Activated CD8-positive, alpha-beta memory T cell treated with anti-CD3 and anti-CD28 coated beads, Interleukin-2, amount 10 ng/mL, durations not matched to agents 7 days and 5 days (primary cell): ENCODE data around the gene CNTN1. TPM values are rescaled to one million over a fixed set of nuclear protein-coding genes. Genes with fewer than 3 reads are reported as not detected.

ENCODE experiments used
- ATAC-seq: fragments of 150-1000 bp; cut with Tn5 transposase; one replicate; pipeline ENCODE4 v1.10.0; 2021; ENCODE audit warnings: moderate library complexity
- CTCF ChIA-PET: fragments of 350-600 bp; sonication (Branson Sonifier 250); formaldehyde crosslinking; loops from one replicate; lab custom pipeline; 2021; ENCODE audit warnings: antibody characterized with exemption; lab: Charles Lee
- DNase-seq: peaks from one replicate; pipeline ENCODE4 v3.0.0-alpha.2; 2020
- H3K27ac Mint-ChIP-seq: one replicate; pipeline ENCODE4 v1.8.0; 2021; ENCODE audit warnings: mild to moderate bottlenecking, mixed read lengths
- H3K27me3 Mint-ChIP-seq: one replicate; pipeline ENCODE4 v1.8.0; 2021; ENCODE audit warnings: mixed read lengths
- H3K36me3 Mint-ChIP-seq: one replicate; pipeline ENCODE4 v1.8.0; 2021; ENCODE audit warnings: mild to moderate bottlenecking, mixed read lengths
- H3K4me1 Mint-ChIP-seq: one replicate; pipeline ENCODE4 v1.8.0; 2021; ENCODE audit warnings: mixed read lengths
- H3K4me3 Mint-ChIP-seq: one replicate; pipeline ENCODE4 v1.8.0; 2021; ENCODE audit warnings: mild to moderate bottlenecking, moderate library complexity, mixed read lengths
- H3K9me3 Mint-ChIP-seq: one replicate; pipeline ENCODE4 v1.8.0; 2022; ENCODE audit warnings: low read depth, mixed read lengths
- total RNA-seq, 2 experiments: library from RNA; stranded (reverse); gene quantifications; one replicate each; pipeline ENCODE4 v1.2.3, GENCODE V29; 2021

The CNTN1 gene
- total RNA-seq, 2 experiments from 2014 or later, result not detected

DNA sequence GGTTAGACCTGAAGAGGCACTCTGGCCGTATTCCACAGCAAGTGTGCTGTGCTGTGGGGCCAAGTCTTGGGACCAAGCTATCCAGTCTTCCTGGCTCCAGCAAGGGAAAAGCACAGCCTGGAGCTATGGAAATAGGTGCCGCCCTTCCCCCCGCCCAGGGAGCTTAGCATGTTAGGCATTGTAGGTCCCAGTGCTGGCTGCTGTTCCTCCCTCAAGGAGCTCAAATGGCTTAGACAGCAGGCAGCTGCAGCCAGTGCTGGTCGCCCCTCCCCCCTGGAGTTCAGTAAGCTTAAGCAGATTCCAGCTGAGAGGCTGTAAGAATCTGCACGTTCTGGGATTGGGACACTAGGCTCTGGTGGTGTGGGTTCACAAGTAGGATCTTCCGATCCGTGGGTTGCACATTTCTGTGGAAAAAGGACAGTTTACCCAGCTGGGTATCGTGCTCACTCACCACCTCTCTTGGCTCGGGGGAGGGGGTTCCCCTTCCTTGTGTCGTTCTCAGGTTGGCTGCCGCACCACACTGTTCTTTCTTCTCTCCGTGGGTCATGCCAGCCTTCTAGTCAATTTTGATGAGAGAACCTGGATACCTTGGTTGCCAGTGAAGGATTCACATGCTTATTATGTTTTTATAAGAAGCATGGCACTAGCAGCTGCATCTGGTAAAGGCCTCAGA is 127.3 kb downstream of the CNTN1 start:
- Mint-ChIP-seq H3K36me3 (no peaks in the 10 kb centered on the region), H3K4me3 (no peak overlapping the region), H3K27ac (no peak overlapping the region), H3K27me3 (no peaks in the 10 kb centered on the region), H3K4me1 (no peaks in the 10 kb centered on the region), H3K9me3 (peaks cover 9% of the 10 kb centered on the region)
- CTCF ChIA-PET, result no interaction called here
- ATAC-seq, result no peak
- DNase-seq, result no peak

GRCh38 chr12:40820794-40821484 is 128.7 kb downstream of the CNTN1 start:
- DNase-seq, result no peak
- no peak overlapping the region for H3K4me3 Mint-ChIP-seq
- peaks cover 9% of the 10 kb centered on the region for H3K9me3 Mint-ChIP-seq
- H3K36me3 Mint-ChIP-seq, result no peaks in the 10 kb centered on the region
- no peak overlapping the region for H3K27ac Mint-ChIP-seq
- H3K4me1 Mint-ChIP-seq, result no peaks in the 10 kb centered on the region
- ATAC-seq, result no peak
- no peaks in the 10 kb centered on the region for H3K27me3 Mint-ChIP-seq
- CTCF ChIA-PET, result no interaction called here

DNA sequence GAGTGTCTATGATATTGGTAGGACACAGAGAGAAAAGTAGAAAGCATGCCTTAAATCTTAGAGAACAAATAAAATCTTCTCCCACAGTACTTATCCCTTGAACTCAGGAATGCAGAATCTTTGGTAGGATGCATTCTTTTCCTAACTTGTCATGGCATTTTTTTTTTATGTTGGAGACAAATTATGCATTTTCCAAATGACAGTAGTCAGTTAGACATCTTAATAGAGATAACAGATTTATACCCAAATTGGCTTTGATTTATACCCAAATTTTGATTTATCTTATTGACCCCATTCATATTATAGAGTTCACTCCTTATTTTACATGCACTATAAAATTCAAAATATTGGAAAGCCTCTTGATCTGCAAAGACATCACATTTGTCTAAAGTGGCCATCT is 132.9 kb downstream of the CNTN1 start:
- H3K4me3 Mint-ChIP-seq, result no peak overlapping the region
- H3K27ac Mint-ChIP-seq, result no peak overlapping the region
- H3K27me3 Mint-ChIP-seq, result no peaks in the 10 kb centered on the region
- no peak for ATAC-seq
- CTCF ChIA-PET, result no interaction called here
- H3K36me3 Mint-ChIP-seq, result no peaks in the 10 kb centered on the region
- no peaks in the 10 kb centered on the region for H3K4me1 Mint-ChIP-seq
- H3K9me3 Mint-ChIP-seq, result peaks cover 6% of the 10 kb centered on the region
- DNase-seq, result no peak

DNA sequence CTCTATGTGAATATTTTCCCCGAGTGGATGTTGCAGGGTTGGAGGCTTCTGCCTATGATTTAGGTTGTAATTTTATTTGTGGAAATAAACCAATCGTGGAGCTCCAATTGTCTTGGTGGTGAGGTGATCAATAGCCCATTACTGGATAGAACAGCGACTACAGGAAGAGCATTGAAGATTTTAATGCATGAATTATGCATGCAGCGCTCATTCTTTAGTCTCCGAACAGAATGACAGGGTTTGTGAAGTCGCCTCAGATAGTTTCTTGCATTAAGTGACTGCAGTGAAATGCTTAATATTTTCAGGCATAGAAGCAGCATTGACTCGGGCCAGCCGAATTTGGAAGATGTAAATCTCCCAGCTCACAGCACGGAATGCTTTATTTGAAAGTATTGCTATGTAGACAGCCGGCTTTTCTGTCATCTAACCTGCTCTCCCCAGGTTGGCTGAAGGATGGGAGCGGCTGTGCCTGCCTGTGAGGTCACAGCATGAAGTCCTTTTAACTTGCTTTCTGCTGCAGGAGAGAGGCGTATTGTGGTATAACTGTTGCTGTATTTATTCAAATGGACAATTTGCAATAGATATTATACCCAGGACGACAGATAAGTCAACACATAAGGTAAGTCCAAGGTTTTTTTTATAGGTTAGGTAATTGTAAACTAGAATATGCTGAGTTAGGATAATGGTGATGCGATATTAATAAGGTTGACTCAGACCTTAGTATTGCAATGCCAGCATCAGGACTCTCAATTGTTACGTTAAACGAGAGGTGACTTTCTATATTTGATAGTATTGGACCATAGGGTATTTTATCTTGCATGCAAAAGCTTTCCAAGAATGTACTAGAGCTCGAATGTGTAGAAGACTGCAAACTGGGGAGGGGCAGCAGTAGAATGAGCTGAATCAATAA is 135.7 kb downstream of the CNTN1 start:
- H3K36me3 Mint-ChIP-seq, result no peaks in the 10 kb centered on the region
- CTCF ChIA-PET, result no interaction called here
- no peaks in the 10 kb centered on the region for H3K4me1 Mint-ChIP-seq
- DNase-seq, result no peak
- no peak overlapping the region for H3K4me3 Mint-ChIP-seq
- no peak overlapping the region for H3K27ac Mint-ChIP-seq
- ATAC-seq, result no peak
- no peaks in the 10 kb centered on the region for H3K27me3 Mint-ChIP-seq
- H3K9me3 Mint-ChIP-seq, result no peaks in the 10 kb centered on the region

DNA sequence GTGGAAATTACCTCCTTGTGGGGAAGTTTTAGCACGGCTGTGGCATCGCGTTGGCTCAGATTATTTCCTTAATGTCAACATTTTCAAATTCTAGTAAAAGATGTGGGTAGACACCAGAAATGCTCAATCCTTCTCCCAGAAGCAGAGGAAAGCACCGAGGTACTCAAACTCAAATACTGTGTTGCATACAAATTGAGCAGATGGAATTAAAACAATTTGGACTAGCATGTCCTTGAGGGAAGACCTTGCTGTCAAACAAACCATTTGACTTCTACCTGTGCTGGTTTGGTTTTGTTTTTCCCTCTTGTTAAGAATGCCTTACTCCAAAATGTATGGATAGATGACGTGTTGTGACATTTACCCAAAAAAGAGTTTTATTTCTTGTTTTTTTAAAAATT is 136.4 kb downstream of the CNTN1 start:
- H3K4me3 Mint-ChIP-seq, result no peak overlapping the region
- no peak for ATAC-seq
- H3K36me3 Mint-ChIP-seq, result no peaks in the 10 kb centered on the region
- H3K27ac Mint-ChIP-seq, result no peak overlapping the region
- H3K9me3 Mint-ChIP-seq, result no peaks in the 10 kb centered on the region
- CTCF ChIA-PET, result no interaction called here
- H3K4me1 Mint-ChIP-seq, result no peaks in the 10 kb centered on the region
- DNase-seq, result no peak
- no peaks in the 10 kb centered on the region for H3K27me3 Mint-ChIP-seq

DNA sequence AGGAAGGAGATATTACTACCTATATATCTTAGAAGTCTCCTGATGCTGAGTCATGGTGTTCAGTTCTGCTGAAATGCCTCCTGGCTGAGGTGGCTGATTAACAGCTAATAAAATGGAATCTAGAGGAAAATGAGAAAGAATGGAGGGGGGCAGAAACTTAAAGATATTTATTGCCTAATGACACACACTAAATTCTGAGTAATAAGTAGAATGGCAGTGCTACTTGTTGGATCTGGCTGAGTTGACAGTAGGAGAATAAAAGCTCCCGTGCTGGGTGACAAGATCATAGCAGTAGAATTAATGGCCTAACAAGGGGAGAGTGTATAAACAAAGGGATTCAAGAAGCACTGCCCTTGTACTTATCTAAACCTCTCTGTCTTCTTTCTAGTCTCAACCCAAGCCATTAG is 137.5 kb downstream of the CNTN1 start:
- CTCF ChIA-PET, result no interaction called here
- DNase-seq (no peak), ATAC-seq (no peak)
- Mint-ChIP-seq H3K36me3 (no peaks in the 10 kb centered on the region), H3K27ac (no peak overlapping the region), H3K27me3 (no peaks in the 10 kb centered on the region), H3K4me1 (no peaks in the 10 kb centered on the region), H3K9me3 (no peaks in the 10 kb centered on the region), H3K4me3 (no peak overlapping the region)

GRCh38 chr12:40831916-40832315 is 139.7 kb downstream of the CNTN1 start:
- Mint-ChIP-seq H3K36me3 (no peaks in the 10 kb centered on the region), H3K4me1 (no peaks in the 10 kb centered on the region), H3K27ac (no peak overlapping the region), H3K27me3 (no peaks in the 10 kb centered on the region), H3K9me3 (no peaks in the 10 kb centered on the region), H3K4me3 (no peak overlapping the region)
- CTCF ChIA-PET, result no interaction called here
- no peak for ATAC-seq
- DNase-seq, result no peak

- Mint-ChIP-seq H3K36me3 (no peaks in the 10 kb centered on the region), H3K27ac (no peak overlapping the region), H3K4me1 (no peaks in the 10 kb centered on the region), H3K4me3 (no peak overlapping the region), H3K27me3 (no peaks in the 10 kb centered on the region), H3K9me3 (no peaks in the 10 kb centered on the region)
- CTCF ChIA-PET, result no interaction called here
- no peak for DNase-seq
- no peak for ATAC-seq
Observed at GRCh38 chr12:40832668-40833067, 140.4 kb downstream of the CNTN1 start.

DNA sequence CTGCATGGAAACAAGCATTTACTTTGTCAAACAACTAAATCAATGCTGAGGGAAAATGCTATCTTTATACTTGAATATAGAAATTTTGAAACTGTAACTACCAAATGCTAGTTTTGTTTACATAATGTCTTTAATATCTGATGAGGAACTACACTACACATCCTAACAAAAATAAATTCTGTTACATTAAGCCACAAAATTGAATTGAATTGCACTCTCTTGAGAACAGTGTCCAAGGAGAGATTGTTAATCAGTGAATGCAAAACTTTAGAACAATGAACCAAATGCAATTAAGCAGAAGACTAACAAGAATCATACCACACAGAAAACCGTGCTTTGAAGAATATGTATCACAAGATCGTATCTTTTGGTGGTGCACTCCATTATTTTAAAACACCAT is 141.6 kb downstream of the CNTN1 start:
- H3K27ac Mint-ChIP-seq, result no peak overlapping the region
- ATAC-seq, result no peak
- no peak overlapping the region for H3K4me3 Mint-ChIP-seq
- no peaks in the 10 kb centered on the region for H3K27me3 Mint-ChIP-seq
- CTCF ChIA-PET, result no interaction called here
- DNase-seq, result no peak
- H3K36me3 Mint-ChIP-seq, result no peaks in the 10 kb centered on the region
- no peaks in the 10 kb centered on the region for H3K9me3 Mint-ChIP-seq
- no peaks in the 10 kb centered on the region for H3K4me1 Mint-ChIP-seq

- Mint-ChIP-seq H3K9me3 (no peaks in the 10 kb centered on the region), H3K4me3 (no peak overlapping the region), H3K36me3 (no peaks in the 10 kb centered on the region), H3K27me3 (no peaks in the 10 kb centered on the region), H3K4me1 (no peaks in the 10 kb centered on the region), H3K27ac (no peak overlapping the region)
- no peak for DNase-seq
- CTCF ChIA-PET, result no interaction called here
- no peak for ATAC-seq
Observed at GRCh38 chr12:40834321-40834720, 142.1 kb downstream of the CNTN1 start.

DNA sequence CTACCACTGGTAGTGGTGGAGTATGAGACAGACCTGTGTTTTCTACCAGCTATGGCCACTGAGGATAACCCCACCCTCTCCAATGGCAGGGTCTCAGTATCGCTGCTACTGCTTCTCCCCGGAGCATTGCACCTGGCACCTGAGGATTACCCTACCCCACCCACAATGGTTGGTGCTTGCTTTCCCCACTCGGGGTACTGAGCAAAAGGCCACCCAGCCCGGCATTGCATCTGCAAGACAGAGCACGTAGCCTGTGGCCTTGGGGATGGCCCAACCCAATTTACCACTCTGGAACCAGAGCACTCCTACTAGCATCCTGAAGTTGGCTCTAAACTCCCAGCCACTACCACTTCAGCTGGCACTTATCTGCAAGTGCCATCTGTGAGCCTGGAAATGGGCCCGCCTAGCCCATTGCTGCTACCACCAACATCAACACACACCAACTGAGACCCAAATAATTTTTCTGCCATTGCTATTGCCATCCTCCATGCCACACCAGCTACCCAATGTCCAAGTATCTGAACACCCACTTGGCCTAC is 145.7 kb downstream of the CNTN1 start:
- CTCF ChIA-PET, result no interaction called here
- no peak for DNase-seq

GRCh38 chr12:40843495-40843894 is 151.3 kb downstream of the CNTN1 start:
- ATAC-seq, result no peak
- Mint-ChIP-seq H3K4me3 (no peak overlapping the region), H3K36me3 (no peaks in the 10 kb centered on the region), H3K27me3 (no peaks in the 10 kb centered on the region), H3K9me3 (no peaks in the 10 kb centered on the region), H3K4me1 (no peaks in the 10 kb centered on the region), H3K27ac (no peak overlapping the region)
- CTCF ChIA-PET, result no interaction called here
- no peak for DNase-seq

More for the DNA sequence above, 145.7 kb downstream of the CNTN1 start:
- Mint-ChIP-seq H3K4me1 (no peaks in the 10 kb centered on the region), H3K27ac (no peak overlapping the region), H3K27me3 (no peaks in the 10 kb centered on the region), H3K36me3 (no peaks in the 10 kb centered on the region), H3K9me3 (no peaks in the 10 kb centered on the region), H3K4me3 (no peak overlapping the region)
- ATAC-seq, result no peak

DNA sequence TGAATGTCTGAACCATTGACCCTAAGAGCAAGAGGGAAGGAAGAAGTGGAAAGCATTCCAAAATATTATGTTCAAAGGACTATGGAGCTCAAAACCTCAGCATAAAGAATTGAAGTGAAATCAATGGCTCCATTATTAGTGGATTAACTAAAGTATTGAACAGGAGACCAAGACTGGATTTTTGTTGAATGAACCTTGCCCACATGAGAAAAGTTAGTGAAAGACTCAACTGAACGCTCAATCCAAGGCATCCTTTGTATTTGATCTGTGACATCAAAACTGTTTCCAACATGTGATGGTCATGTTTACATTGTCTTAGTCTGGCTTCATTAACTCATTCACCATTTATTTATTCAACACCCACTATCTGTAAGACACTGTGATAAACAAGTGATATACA is 161.0 kb downstream of the CNTN1 start:
- Mint-ChIP-seq H3K36me3 (no peaks in the 10 kb centered on the region), H3K4me3 (no peak overlapping the region), H3K27ac (no peak overlapping the region), H3K27me3 (no peaks in the 10 kb centered on the region), H3K4me1 (no peaks in the 10 kb centered on the region), H3K9me3 (no peaks in the 10 kb centered on the region)
- DNase-seq (no peak), ATAC-seq (no peak)
- CTCF ChIA-PET, result no interaction called here
